Measurements from ENCODE around the gene COTL1. TPM values are rescaled to one million over a fixed set of nuclear protein-coding genes. Genes with fewer than 3 reads are reported as not detected.

COTL1 gene
- total and polyA plus RNA-seq, 7 donors: 6.1 to 44.5 (median 9.8) TPM

- DNase-seq: peak in 1 of 2 donors; percentile 8
- H3K9me3 ChIP-seq: no peaks in the 10 kb centered on the region
- no peaks in the 10 kb centered on the region for H3K4me1 ChIP-seq
- ATAC-seq: no peak
- TF ChIP-seq CTCF (IDR thresholded peaks at IDR 0.05): no peak
- no peak overlapping the region for H3K27ac ChIP-seq
- no peaks in the 10 kb centered on the region for H3K27me3 ChIP-seq (ENCODE audit: insufficient read depth in 3 of 3, low read length in 2 of 3)
- H3K4me3 ChIP-seq: no peak overlapping the region
- H3K36me3 ChIP-seq (ENCODE audit: insufficient read depth in 1 of 2, low read depth in 1 of 2): no peaks in the 10 kb centered on the region
- 93 to 96% (median 95%) methylated on average over 6 of the region's 6 CpGs for WGBS, 3 donors
- intact Hi-C loops (cut with DNase I): no loop called here
Measured at GRCh38 chr16:84538222-84538840, 79.5 kb downstream of the COTL1 start.

DNA sequence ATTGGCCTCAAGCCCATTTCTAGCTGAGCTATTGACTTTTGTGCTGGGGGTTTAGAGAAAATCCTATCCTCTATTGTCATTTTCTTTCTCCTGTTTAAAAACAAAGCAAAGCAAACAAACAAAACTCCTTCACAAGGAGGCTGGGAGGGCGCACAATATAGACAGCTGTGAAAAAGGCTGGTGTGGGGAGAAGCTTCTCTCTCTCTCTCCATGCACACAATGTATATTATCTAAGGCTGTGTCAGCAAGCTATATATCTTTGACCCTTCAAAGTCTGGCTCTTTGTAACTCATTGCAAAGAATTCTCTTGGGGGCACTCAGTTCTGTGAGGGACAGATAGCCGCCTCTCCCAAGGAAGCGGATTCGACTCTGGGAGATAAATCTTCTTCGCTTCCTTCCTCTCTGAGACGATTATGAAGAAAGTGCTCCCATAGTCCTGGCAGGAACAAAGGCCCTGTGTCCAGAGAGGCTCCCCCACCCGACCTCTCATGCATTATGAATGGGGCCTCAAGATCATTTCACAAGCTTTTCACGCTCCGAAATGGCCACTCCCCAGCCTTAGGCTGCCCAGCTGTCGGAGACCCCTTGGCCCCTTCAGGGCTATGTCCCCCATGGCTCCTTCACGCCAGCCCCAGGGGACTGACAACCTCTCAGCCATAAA lies 80.3 kb downstream of the COTL1 start:
- Histone ChIP-seq H3K27me3 (ENCODE audit: insufficient read depth in 3 of 3, low read length in 2 of 3) (no peaks in the 10 kb centered on the region), H3K4me3 (no peak overlapping the region), H3K4me1 (peaks cover 4% of the 10 kb centered on the region), H3K36me3 (ENCODE audit: insufficient read depth in 1 of 2, low read depth in 1 of 2) (no peaks in the 10 kb centered on the region), H3K9me3 (no peaks in the 10 kb centered on the region), H3K27ac (no peak overlapping the region)
- TF ChIP-seq CTCF (IDR thresholded peaks at IDR 0.05): no peak
- no peak for ATAC-seq
- no peak for DNase-seq
- 59 to 68% (median 62%) methylated on average over 11 of the region's 11 CpGs for WGBS, 3 donors
- intact Hi-C loops (cut with DNase I): no loop called here

- Histone ChIP-seq H3K27ac (no peak overlapping the region), H3K36me3 (ENCODE audit: insufficient read depth in 1 of 2, low read depth in 1 of 2) (no peaks in the 10 kb centered on the region), H3K4me3 (no peak overlapping the region), H3K9me3 (no peaks in the 10 kb centered on the region), H3K4me1 (peaks cover 4% of the 10 kb centered on the region), H3K27me3 (ENCODE audit: insufficient read depth in 3 of 3, low read length in 2 of 3) (no peaks in the 10 kb centered on the region)
- WGBS, 3 donors: 81 to 84% (median 82%) methylated on average over 9 of the region's 9 CpGs
- TF ChIP-seq CTCF (IDR thresholded peaks at IDR 0.05): no peak
- ATAC-seq (no peak), DNase-seq (no peak)
- intact Hi-C loops (cut with DNase I): no loop called here
Measured at GRCh38 chr16:84535851-84536250, 82.0 kb downstream of the COTL1 start.

DNA sequence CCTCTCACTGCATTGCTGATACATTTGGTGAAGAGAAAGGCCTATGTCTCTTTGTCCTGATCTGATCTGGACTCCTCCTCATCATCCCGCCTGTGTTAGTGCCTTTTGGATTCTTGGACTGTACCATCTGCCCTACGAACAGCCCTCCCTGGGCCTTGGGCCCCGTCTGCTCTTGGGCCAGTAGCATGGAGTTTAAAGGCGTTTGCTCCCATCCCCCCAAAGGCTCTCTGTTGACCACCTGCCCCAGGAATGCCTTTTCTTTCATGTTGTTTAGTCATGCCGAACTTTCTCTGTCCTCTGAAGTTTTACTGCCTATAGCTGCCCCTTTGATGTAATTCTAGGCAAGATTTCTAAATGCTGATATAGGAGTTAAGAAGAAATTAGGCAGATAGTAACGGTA lies 82.5 kb downstream of the COTL1 start:
- no peak for ATAC-seq
- no peaks in the 10 kb centered on the region for H3K9me3 ChIP-seq
- DNase-seq: no peak
- WGBS, 3 donors: 70 to 78% (median 74%) methylated on average over 6 of the region's 6 CpGs
- H3K36me3 ChIP-seq (ENCODE audit: insufficient read depth in 1 of 2, low read depth in 1 of 2): no peaks in the 10 kb centered on the region
- H3K27me3 ChIP-seq (ENCODE audit: insufficient read depth in 3 of 3, low read length in 2 of 3): peaks cover 0 to under 1% (median 0%) of the 10 kb centered on the region in 3 donors
- no peak overlapping the region for H3K4me3 ChIP-seq
- TF ChIP-seq CTCF (IDR thresholded peaks at IDR 0.05): no peak
- H3K4me1 ChIP-seq: peaks cover 4% of the 10 kb centered on the region
- intact Hi-C loops (cut with DNase I): no loop called here
- H3K27ac ChIP-seq: no peak overlapping the region
